Measurements from ENCODE around the gene SERPINE3.

SERPINE3 gene

GRCh38 chr13:51329606-51330005 lies 9.9 kb upstream of the SERPINE3 start:
- DNase-seq: no peak

GRCh38 chr13:51330791-51331190 lies 8.7 kb upstream of the SERPINE3 start:
- DNase-seq: no peak

- DNase-seq: no peak
Observed at GRCh38 chr13:51331354-51331861, 8.1 kb upstream of the SERPINE3 start.

- no peak for DNase-seq
Observed at GRCh38 chr13:51332566-51333361, 6.7 kb upstream of the SERPINE3 start.

- DNase-seq: no peak
Observed at GRCh38 chr13:51333421-51333820, 6.1 kb upstream of the SERPINE3 start.

- no peak for DNase-seq
Observed at GRCh38 chr13:51333826-51334225, 5.7 kb upstream of the SERPINE3 start.

GRCh38 chr13:51336746-51337145 lies 2.7 kb upstream of the SERPINE3 start:
- DNase-seq: no peak

- DNase-seq: no peak
Observed at GRCh38 chr13:51339952-51340732, 651 bp downstream of the SERPINE3 start.

- no peak for DNase-seq
Observed at GRCh38 chr13:51341232-51341631, 1.7 kb downstream of the SERPINE3 start.

- DNase-seq: no peak
Observed at GRCh38 chr13:51341791-51342190, 2.3 kb downstream of the SERPINE3 start.

- no peak for DNase-seq
Observed at GRCh38 chr13:51342706-51343105, 3.2 kb downstream of the SERPINE3 start.

GRCh38 chr13:51343475-51343874 lies 4.0 kb downstream of the SERPINE3 start:
- no peak for DNase-seq

GRCh38 chr13:51346397-51346796 lies 6.9 kb downstream of the SERPINE3 start:
- no peak for DNase-seq

- no peak for DNase-seq
Observed at GRCh38 chr13:51347099-51347498, 7.6 kb downstream of the SERPINE3 start.

GRCh38 chr13:51348069-51348967 lies 8.8 kb downstream of the SERPINE3 start:
- DNase-seq: no peak

- DNase-seq: no peak
Observed at GRCh38 chr13:51349016-51349415, 9.5 kb downstream of the SERPINE3 start.

GRCh38 chr13:51355217-51355616 lies 15.7 kb downstream of the SERPINE3 start:
- no peak for DNase-seq

GRCh38 chr13:51357928-51358595 lies 18.6 kb downstream of the SERPINE3 start:
- no peak for DNase-seq

- DNase-seq: no peak
Observed at GRCh38 chr13:51359352-51359751, 19.9 kb downstream of the SERPINE3 start.

- peak in 1 of 2 experiments; percentile 67 for DNase-seq
Observed at GRCh38 chr13:51360489-51360888, 21.0 kb downstream of the SERPINE3 start.

GRCh38 chr13:51361106-51361505 lies 21.6 kb downstream of the SERPINE3 start:
- DNase-seq: no peak

- DNase-seq: no peak
Observed at GRCh38 chr13:51363625-51364024, 24.1 kb downstream of the SERPINE3 start.
